Epithelial cell of proximal tubule (primary cell): Measurements from ENCODE around the gene KRT82. TPM values are rescaled to one million over a fixed set of nuclear protein-coding genes. Genes with fewer than 3 reads are reported as not detected.
"Not testable (repeated sequence)": the region's sequence is repeated elsewhere in the genome, so short reads cannot be mapped to it uniquely, and the experiment has no call there.

ENCODE experiments used
- DNase-seq: peaks from one replicate; pipeline ENCODE4 v3.0.0-alpha.2; 2011; ENCODE audit warnings: low read depth
- H3K4me3 ChIP-seq: 2 replicates; pipeline ENCODE4 v1.5.1; 2011; ENCODE audit warnings: low read depth, mild to moderate bottlenecking, low read length
- total RNA-seq: library from RNA; depleted of rRNA; stranded (reverse); fragments of >200 nt; gene quantifications from 2 replicates; pipeline ENCODE4 v1.2.3, GENCODE V29; 2015
- TF ChIP-seq, protein P1 (sequence below): conservative IDR thresholded peaks from 2 replicates; pipeline ENCODE4 v1.5.1; 2012; ENCODE audit warnings: low read depth, mild to moderate bottlenecking, low read length

Gene KRT82
- not detected in 2 replicates for total RNA-seq

DNA sequence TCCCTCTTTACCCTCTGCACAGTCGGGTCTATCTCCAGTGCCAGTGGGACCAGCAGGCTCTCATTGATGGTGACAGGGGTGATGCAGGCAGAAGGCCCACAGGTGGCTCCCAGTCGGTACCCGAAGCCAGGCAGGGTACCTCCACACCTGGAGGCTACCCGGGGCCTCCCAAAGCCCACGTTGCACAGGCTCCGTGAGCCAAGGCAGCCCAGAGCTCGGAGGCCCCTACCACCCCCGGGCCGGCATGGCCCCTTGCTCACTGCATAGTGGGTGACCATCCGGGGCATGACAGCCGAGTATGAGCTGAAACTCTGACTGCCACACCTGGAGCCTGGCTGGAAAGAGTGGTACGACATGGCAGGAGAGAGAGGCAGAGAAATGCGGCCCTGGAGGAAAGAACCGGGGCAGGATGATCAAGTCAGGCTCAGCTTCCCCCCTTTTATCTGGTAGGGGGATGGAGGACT is at the start of gene KRT82:
KRT82 (minus strand) TSS at position 414 of the 464 bp plus-strand sequence; CDS start at position 356, 58 bp downstream.
- H3K4me3 ChIP-seq, result no peak within 1 kb of the TSS
- DNase-seq, result no peak
- TF ChIP-seq, protein P1, sequence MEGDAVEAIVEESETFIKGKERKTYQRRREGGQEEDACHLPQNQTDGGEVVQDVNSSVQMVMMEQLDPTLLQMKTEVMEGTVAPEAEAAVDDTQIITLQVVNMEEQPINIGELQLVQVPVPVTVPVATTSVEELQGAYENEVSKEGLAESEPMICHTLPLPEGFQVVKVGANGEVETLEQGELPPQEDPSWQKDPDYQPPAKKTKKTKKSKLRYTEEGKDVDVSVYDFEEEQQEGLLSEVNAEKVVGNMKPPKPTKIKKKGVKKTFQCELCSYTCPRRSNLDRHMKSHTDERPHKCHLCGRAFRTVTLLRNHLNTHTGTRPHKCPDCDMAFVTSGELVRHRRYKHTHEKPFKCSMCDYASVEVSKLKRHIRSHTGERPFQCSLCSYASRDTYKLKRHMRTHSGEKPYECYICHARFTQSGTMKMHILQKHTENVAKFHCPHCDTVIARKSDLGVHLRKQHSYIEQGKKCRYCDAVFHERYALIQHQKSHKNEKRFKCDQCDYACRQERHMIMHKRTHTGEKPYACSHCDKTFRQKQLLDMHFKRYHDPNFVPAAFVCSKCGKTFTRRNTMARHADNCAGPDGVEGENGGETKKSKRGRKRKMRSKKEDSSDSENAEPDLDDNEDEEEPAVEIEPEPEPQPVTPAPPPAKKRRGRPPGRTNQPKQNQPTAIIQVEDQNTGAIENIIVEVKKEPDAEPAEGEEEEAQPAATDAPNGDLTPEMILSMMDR, result no peak

- TF ChIP-seq, protein P1, result no peak
- H3K4me3 ChIP-seq, result no peak overlapping the region
- no peak for DNase-seq
Measured at GRCh38 chr12:52455821-52456220, 49.7 kb upstream of the KRT82 start.

DNA sequence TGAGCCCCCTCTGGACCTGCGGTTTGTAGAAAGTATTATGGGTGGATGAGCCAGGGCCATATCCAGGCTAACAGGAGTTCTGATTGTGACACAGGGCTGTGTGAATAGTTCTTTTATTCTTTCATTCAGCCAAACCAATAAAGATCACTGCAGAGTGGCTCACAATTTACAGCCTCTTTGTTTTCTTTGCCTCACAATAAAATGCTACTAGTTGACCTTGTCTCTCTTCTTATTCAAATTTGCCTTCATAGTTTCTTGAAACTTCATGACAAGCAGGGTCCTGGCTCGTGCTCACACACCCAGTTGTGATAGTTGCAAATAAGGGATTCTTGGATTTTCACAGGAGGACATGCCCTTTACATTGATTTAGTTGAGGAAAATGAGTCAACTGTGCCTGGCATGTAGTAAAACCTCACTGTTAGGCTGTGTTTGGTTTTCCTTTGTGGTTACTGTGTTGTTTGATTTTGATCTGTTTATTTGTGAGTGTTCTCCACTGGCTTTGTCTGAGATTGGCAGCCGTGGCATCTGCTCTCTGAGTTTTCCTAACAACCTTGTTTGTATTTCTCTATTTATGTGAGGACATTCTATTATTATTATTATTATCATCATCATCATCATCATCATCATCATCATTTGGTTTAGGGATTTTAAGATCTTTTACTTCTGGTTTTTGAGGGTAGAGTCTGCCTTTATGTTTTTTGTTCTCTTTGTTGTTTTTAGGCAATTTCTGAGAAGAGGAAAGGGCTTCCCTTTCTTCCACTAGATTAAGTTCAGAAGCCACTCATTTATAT is 48.5 kb upstream of the KRT82 start:
- TF ChIP-seq, protein P1, result no peak
- no peak overlapping the region for H3K4me3 ChIP-seq
- DNase-seq, result no peak

DNA sequence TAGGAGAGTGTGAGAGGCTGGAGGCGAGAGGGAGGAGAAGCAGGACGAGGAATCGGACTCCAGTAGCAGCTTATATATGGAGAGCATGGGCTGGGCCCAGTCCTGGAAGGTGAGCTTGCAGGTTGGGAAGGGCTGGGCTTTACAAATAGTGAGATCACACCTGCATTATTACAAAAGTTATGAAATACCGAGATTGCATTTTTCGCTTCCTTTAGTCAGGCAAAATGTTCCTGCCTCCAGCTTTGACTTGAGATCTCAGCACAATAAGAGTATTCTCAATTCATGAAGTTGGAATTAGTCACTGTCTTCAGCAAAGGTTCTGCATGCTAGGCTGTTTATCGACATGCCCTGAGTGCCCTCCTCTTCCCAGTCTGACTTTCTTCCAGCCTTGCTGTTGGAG is 46.0 kb upstream of the KRT82 start, which contains the start of gene KRT6B:
KRT6B (minus strand) TSS at position 46 of the 400 bp plus-strand sequence. CDS start 68 bp downstream, outside the sequence.
- no peak within 1 kb of the TSS for H3K4me3 ChIP-seq
- no peak for DNase-seq
- TF ChIP-seq, protein P1, result no peak

GRCh38 chr12:52448228-52448627 is 42.1 kb upstream of the KRT82 start:
- no peak for DNase-seq
- TF ChIP-seq, protein P1, result no peak
- H3K4me3 ChIP-seq, result no peak overlapping the region

- DNase-seq, H3K4me3 ChIP-seq: not testable (repeated sequence)
Measured at GRCh38 chr12:52447196-52447595, 41.1 kb upstream of the KRT82 start.

GRCh38 chr12:52446367-52447045 is 40.4 kb upstream of the KRT82 start:
- no peak overlapping the region for H3K4me3 ChIP-seq
- TF ChIP-seq, protein P1, result no peak
- DNase-seq, result no peak
